ENCODE measurements around the gene ADD2.

- TF ChIP-seq POLR2A (IDR thresholded peaks at IDR 0.05) (no peak), CTCF (IDR thresholded peaks at IDR 0.05) (no peak)
Observed at GRCh38 chr2:70655786-70656185, 112.2 kb downstream of the ADD2 start.
